Astrocyte (in vitro differentiated cells and primary cell): ENCODE measurements around the gene PEX11A. TPM values are rescaled to one million over a fixed set of nuclear protein-coding genes. Genes with fewer than 3 reads are reported as not detected.
A peak's percentile ranks its signal among the peaks of the same experiment; 100 is the strongest.

Experiments
- DNase-seq: peaks from one replicate; pipeline ENCODE4 v3.0.0-alpha.2; 2010; ENCODE audit warnings: low read depth
- FAIRE-seq: peaks from 2 replicates; lab custom pipeline; 2011; peaks lifted over from hg19 to GRCh38; lab: Jason Lieb, UNC
- H2AFZ ChIP-seq: 2 replicates; pipeline ENCODE4 v1.6.0; 2012; ENCODE audit warnings: low read depth, low read length, inconsistent platforms
- H3K27ac ChIP-seq: 2 replicates; pipeline ENCODE4 v1.5.1; 2011; ENCODE audit warnings: low read depth, low read length, inconsistent platforms
- H3K27me3 ChIP-seq: 2 replicates; pipeline ENCODE4 v1.6.0; 2011; ENCODE audit warnings: low read length, inconsistent platforms; ENCODE audit not compliant: insufficient read depth
- H3K36me3 ChIP-seq: 2 replicates; pipeline ENCODE4 v1.5.1; 2011; ENCODE audit warnings: low read length, inconsistent platforms; ENCODE audit not compliant: insufficient read depth
- H3K4me1 ChIP-seq: 2 replicates; pipeline ENCODE4 v1.5.1; 2011; ENCODE audit warnings: low read length, inconsistent platforms; ENCODE audit not compliant: insufficient read depth
- H3K4me2 ChIP-seq: 2 replicates; pipeline ENCODE4 v1.6.0; 2012; ENCODE audit warnings: low read length, inconsistent platforms
- H3K4me3 ChIP-seq: 2 replicates; pipeline ENCODE4 v1.5.1; 2011; ENCODE audit warnings: low read depth, mild to moderate bottlenecking, low read length, inconsistent platforms; ENCODE audit not compliant: insufficient read depth
- H3K79me2 ChIP-seq: 2 replicates; pipeline ENCODE4 v1.6.0; 2012; ENCODE audit warnings: mild to moderate bottlenecking, low read length, inconsistent platforms; ENCODE audit not compliant: insufficient read depth
- H3K9ac ChIP-seq: 2 replicates; pipeline ENCODE4 v1.6.0; 2012; ENCODE audit warnings: mild to moderate bottlenecking, low read length, inconsistent platforms
- H3K9me3 ChIP-seq: 2 replicates; pipeline ENCODE4 v1.5.1; 2012; ENCODE audit warnings: low read depth, mild to moderate bottlenecking, low read length, inconsistent platforms; ENCODE audit not compliant: insufficient read depth
- H4K20me1 ChIP-seq: 2 replicates; pipeline ENCODE4 v1.6.0; 2012; ENCODE audit warnings: low read length, inconsistent platforms; ENCODE audit not compliant: insufficient read depth
- H3K27ac Mint-ChIP-seq: one replicate; pipeline ENCODE4 v1.8.0; 2021; ENCODE audit warnings: mild to moderate bottlenecking, mixed read lengths; ENCODE audit not compliant: unreplicated experiment
- H3K27me3 Mint-ChIP-seq: one replicate; pipeline ENCODE4 v1.8.0; 2021; ENCODE audit warnings: low read depth, mixed read lengths; ENCODE audit not compliant: unreplicated experiment
- H3K36me3 Mint-ChIP-seq: one replicate; pipeline ENCODE4 v1.8.0; 2021; ENCODE audit warnings: low read depth, mixed read lengths; ENCODE audit not compliant: unreplicated experiment
- H3K4me1 Mint-ChIP-seq: one replicate; pipeline ENCODE4 v1.8.0; 2021; ENCODE audit warnings: low read depth, mixed read lengths; ENCODE audit not compliant: unreplicated experiment
- H3K4me3 Mint-ChIP-seq: one replicate; pipeline ENCODE4 v1.8.0; 2021; ENCODE audit warnings: mild to moderate bottlenecking, moderate library complexity, mixed read lengths; ENCODE audit not compliant: unreplicated experiment
- H3K9me3 Mint-ChIP-seq: one replicate; pipeline ENCODE4 v1.8.0; 2021; ENCODE audit warnings: mild to moderate bottlenecking, mixed read lengths; ENCODE audit not compliant: unreplicated experiment
- CTCF ChIP-seq: IDR thresholded peaks from 2 replicates; pipeline ENCODE4 v1.5.1; 2011; ENCODE audit warnings: low read depth, mild to moderate bottlenecking, inconsistent platforms, low read length, moderate library complexity; ENCODE audit not compliant: insufficient read depth
- EZH2 ChIP-seq: IDR thresholded peaks from 2 replicates; pipeline ENCODE4 v1.6.1; 2012; ENCODE audit warnings: mild to moderate bottlenecking, low read length, inconsistent platforms; ENCODE audit not compliant: insufficient read depth
- total RNA-seq: library from RNA; stranded (reverse); gene quantifications from 2 replicates; pipeline ENCODE4 v1.2.1, GENCODE V29; 2021

The PEX11A gene
- total RNA-seq, 1 donor from 2014 or later: 2.1 TPM

- no peaks in the 10 kb centered on the region for H3K36me3 ChIP-seq
- no peak overlapping the region for H3K27ac ChIP-seq
- no peak for FAIRE-seq
- H3K27me3 ChIP-seq: no peaks in the 10 kb centered on the region
- H3K36me3 Mint-ChIP-seq: no peaks in the 10 kb centered on the region
- H2AFZ ChIP-seq: no peak overlapping the region
- H3K27me3 Mint-ChIP-seq: peaks cover 26% of the 10 kb centered on the region
- no peak for DNase-seq
- no peaks in the 10 kb centered on the region for H3K9me3 ChIP-seq
- no peak overlapping the region for H3K9ac ChIP-seq
- H3K79me2 ChIP-seq: peaks cover 16% of the 10 kb centered on the region
- H3K4me1 Mint-ChIP-seq: peaks cover 9% of the 10 kb centered on the region
- no peak overlapping the region for H3K4me3 Mint-ChIP-seq
- H3K27ac Mint-ChIP-seq: no peak overlapping the region
- peaks cover 2% of the 10 kb centered on the region for H3K9me3 Mint-ChIP-seq
- H4K20me1 ChIP-seq: peaks cover 10% of the 10 kb centered on the region
- H3K4me1 ChIP-seq: peaks cover 10% of the 10 kb centered on the region
- TF ChIP-seq EZH2 (no peak), CTCF (no peak)
- H3K4me3 ChIP-seq: no peak overlapping the region
- H3K4me2 ChIP-seq: no peak overlapping the region
Measured at GRCh38 chr15:89657686-89658200, 32.8 kb downstream of the PEX11A start.

GRCh38 chr15:89656116-89656815, 34.3 kb downstream of the PEX11A start:
- peaks cover 2% of the 10 kb centered on the region for H3K9me3 Mint-ChIP-seq
- H3K27ac Mint-ChIP-seq: no peak overlapping the region
- H3K27me3 Mint-ChIP-seq: peaks cover 24% of the 10 kb centered on the region
- FAIRE-seq: peak; percentile 55
- peaks cover 5% of the 10 kb centered on the region for H3K4me1 Mint-ChIP-seq
- H3K9me3 ChIP-seq: no peaks in the 10 kb centered on the region
- no peak overlapping the region for H3K4me3 ChIP-seq
- no peak overlapping the region for H3K9ac ChIP-seq
- H2AFZ ChIP-seq: no peak overlapping the region
- H3K4me2 ChIP-seq: no peak overlapping the region
- no peaks in the 10 kb centered on the region for H3K27me3 ChIP-seq
- peak overlapping the region; percentile 90 for H3K4me3 Mint-ChIP-seq
- H3K79me2 ChIP-seq: peaks cover 26% of the 10 kb centered on the region
- H3K4me1 ChIP-seq: peaks cover 5% of the 10 kb centered on the region
- peaks cover 5% of the 10 kb centered on the region for H3K36me3 Mint-ChIP-seq
- DNase-seq: peak; percentile 15
- H3K27ac ChIP-seq: no peak overlapping the region
- peaks cover 17% of the 10 kb centered on the region for H4K20me1 ChIP-seq
- H3K36me3 ChIP-seq: no peaks in the 10 kb centered on the region
- TF ChIP-seq EZH2: no peak
- TF ChIP-seq CTCF: no peak
